SK-N-MC (cell line): ENCODE data around the gene FAM200B.

Source experiments
- EZH2 ChIP-seq: fragments of 200-600 bp; sonication (generic); IDR thresholded peaks from one replicate; pipeline ENCODE4 v1.6.1; 2017; ENCODE audit warnings: antibody characterized with exemption
- POLR2AphosphoS5 ChIP-seq: IDR thresholded peaks from 2 replicates; pipeline ENCODE4 v1.6.1; 2012; ENCODE audit warnings: mild to moderate bottlenecking, low read depth, low read length, borderline replicate concordance

DNA sequence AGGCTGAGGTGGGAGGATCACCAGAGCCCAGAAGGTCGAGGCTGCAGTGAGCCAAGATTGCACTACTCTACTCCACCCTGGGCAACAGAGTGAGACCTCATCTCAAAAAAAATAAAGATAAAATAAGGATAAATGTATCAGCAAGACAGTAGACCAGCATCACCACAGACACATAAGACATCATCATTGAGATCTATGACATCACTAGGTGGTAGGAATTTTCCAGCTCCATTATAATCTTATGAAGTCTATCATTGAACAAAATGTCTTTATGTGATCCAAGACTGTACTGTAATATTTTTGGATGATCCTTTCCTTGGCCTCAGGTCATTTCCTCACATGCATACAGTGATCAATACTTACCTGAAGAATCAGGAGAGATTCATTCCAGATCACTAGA lies 8.3 kb upstream of the FAM200B start:
- TF ChIP-seq EZH2, result no peak
- no peak for TF ChIP-seq POLR2AphosphoS5
